ENCODE measurements around the gene CD3D. TPM values are rescaled to one million over a fixed set of nuclear protein-coding genes. Genes with fewer than 3 reads are reported as not detected.

CD3D gene
- polyA plus RNA-seq, 1 donor from 2014 or later = not detected

DNA sequence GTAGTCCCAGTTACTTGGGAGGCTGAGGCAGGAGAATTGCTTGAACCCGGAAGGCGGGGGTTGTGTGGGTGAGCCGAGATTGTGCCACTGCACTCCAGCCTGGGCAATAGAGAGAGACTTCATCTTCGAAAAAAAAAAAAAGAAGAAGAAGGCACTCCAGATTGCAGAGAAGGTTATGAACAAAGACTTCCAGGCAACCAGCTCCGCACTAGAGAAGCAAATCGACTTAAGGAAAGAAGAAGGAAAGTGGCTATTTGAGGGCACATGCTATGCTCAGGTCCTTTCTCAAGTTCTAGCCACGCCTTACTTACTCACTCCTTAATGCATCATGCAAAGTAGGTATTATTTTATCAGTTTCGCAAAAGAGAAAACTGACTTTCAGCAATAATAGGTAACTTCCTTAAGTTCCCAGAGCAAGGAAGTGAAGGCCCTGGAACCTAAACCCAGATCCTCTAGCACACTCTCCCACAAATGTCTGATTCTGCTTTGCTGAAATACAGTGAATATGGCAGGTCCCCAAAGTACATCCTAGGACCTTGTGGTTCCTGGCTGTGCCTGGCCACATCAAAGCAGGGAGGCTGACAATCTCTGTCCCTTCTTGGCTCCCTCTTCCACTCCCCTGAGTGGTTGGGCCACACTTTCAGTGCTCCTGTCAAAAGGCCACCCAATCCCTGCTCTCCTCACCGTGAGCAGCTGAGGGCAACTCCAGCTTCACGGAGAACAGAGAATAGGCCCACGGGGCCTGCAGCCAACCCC is 23.7 kb downstream of the CD3D start:
- H3F3A ChIP-seq (ENCODE audit: insufficient read depth, low read length, poor library complexity, severe bottlenecking) = no peaks in the 10 kb centered on the region
- no peak overlapping the region for H3K27ac ChIP-seq (ENCODE audit: low read length)
- H3K27me3 ChIP-seq (ENCODE audit: insufficient read depth, low read depth, low read length) = no peaks in the 10 kb centered on the region
- no peak overlapping the region for H2AFZ ChIP-seq (ENCODE audit: low read depth, low read length)
- TF ChIP-seq EZH2 (IDR thresholded peaks at IDR 0.05; ENCODE audit: borderline replicate concordance, insufficient read depth, low read length, poor library complexity, severe bottlenecking) (no peak), SMC3 (conservative IDR thresholded peaks at IDR 0.05; ENCODE audit: poor library complexity) (no peak), EP300 (conservative IDR thresholded peaks at IDR 0.05; ENCODE audit: poor library complexity, severe bottlenecking) (no peak), RAD21 (conservative IDR thresholded peaks at IDR 0.05) (no peak), MXI1 (conservative IDR thresholded peaks at IDR 0.05; ENCODE audit: poor library complexity, severe bottlenecking) (no peak), TAF1 (IDR thresholded peaks at IDR 0.05; ENCODE audit: low read depth) (no peak), POLR2AphosphoS5 (IDR thresholded peaks at IDR 0.05) (no peak)
- TF ChIP-seq, protein P1, sequence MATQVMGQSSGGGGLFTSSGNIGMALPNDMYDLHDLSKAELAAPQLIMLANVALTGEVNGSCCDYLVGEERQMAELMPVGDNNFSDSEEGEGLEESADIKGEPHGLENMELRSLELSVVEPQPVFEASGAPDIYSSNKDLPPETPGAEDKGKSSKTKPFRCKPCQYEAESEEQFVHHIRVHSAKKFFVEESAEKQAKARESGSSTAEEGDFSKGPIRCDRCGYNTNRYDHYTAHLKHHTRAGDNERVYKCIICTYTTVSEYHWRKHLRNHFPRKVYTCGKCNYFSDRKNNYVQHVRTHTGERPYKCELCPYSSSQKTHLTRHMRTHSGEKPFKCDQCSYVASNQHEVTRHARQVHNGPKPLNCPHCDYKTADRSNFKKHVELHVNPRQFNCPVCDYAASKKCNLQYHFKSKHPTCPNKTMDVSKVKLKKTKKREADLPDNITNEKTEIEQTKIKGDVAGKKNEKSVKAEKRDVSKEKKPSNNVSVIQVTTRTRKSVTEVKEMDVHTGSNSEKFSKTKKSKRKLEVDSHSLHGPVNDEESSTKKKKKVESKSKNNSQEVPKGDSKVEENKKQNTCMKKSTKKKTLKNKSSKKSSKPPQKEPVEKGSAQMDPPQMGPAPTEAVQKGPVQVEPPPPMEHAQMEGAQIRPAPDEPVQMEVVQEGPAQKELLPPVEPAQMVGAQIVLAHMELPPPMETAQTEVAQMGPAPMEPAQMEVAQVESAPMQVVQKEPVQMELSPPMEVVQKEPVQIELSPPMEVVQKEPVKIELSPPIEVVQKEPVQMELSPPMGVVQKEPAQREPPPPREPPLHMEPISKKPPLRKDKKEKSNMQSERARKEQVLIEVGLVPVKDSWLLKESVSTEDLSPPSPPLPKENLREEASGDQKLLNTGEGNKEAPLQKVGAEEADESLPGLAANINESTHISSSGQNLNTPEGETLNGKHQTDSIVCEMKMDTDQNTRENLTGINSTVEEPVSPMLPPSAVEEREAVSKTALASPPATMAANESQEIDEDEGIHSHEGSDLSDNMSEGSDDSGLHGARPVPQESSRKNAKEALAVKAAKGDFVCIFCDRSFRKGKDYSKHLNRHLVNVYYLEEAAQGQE (IDR thresholded peaks at IDR 0.05; ENCODE audit: borderline replicate concordance) = no peak
- TF ChIP-seq, protein P2, sequence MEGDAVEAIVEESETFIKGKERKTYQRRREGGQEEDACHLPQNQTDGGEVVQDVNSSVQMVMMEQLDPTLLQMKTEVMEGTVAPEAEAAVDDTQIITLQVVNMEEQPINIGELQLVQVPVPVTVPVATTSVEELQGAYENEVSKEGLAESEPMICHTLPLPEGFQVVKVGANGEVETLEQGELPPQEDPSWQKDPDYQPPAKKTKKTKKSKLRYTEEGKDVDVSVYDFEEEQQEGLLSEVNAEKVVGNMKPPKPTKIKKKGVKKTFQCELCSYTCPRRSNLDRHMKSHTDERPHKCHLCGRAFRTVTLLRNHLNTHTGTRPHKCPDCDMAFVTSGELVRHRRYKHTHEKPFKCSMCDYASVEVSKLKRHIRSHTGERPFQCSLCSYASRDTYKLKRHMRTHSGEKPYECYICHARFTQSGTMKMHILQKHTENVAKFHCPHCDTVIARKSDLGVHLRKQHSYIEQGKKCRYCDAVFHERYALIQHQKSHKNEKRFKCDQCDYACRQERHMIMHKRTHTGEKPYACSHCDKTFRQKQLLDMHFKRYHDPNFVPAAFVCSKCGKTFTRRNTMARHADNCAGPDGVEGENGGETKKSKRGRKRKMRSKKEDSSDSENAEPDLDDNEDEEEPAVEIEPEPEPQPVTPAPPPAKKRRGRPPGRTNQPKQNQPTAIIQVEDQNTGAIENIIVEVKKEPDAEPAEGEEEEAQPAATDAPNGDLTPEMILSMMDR (IDR thresholded peaks at IDR 0.05; ENCODE audit: poor library complexity, severe bottlenecking) = no peak
- no peaks in the 10 kb centered on the region for H3K9me3 ChIP-seq (ENCODE audit: low read length)
- no peak overlapping the region for H3K9ac ChIP-seq (ENCODE audit: low read length)
- H3K9me2 ChIP-seq (ENCODE audit: insufficient read depth, low read length) = no peaks in the 10 kb centered on the region
- H3K4me3 ChIP-seq (ENCODE audit: low read length) = no peak overlapping the region
- H3K36me3 ChIP-seq (ENCODE audit: insufficient read depth, low read length) = no peaks in the 10 kb centered on the region
- H3K4me2 ChIP-seq (ENCODE audit: low read length) = no peak overlapping the region
- H3K79me2 ChIP-seq (replicated peaks; ENCODE audit: insufficient read depth, low read length) = no peaks in the 10 kb centered on the region
- no peaks in the 10 kb centered on the region for H4K20me1 ChIP-seq (ENCODE audit: insufficient read depth)

DNA sequence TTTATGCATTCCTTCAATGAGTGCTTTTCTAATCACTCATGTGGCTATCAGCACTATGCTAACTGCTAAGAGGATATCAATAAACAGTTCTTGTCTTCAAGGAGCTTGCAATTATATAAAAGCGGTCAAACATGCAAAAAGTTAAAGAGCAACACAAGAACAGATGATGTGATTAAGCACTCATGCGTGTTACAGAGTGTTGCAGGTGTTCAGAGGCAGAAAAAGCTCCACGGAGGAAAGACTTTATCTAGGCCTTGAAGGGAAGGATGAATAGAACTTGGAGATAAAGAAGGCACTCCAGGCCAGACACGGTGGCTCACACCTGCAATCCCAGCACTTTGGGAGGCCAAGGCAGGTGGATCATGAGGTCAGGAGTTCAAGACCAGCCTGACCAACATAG is 24.4 kb downstream of the CD3D start:
- Histone ChIP-seq H3K9me2 (ENCODE audit: insufficient read depth, low read length) (no peaks in the 10 kb centered on the region), H3K27ac (ENCODE audit: low read length) (no peak overlapping the region), H3K4me2 (ENCODE audit: low read length) (no peak overlapping the region), H3K9me3 (ENCODE audit: low read length) (no peaks in the 10 kb centered on the region), H3K79me2 (replicated peaks; ENCODE audit: insufficient read depth, low read length) (no peaks in the 10 kb centered on the region), H3F3A (ENCODE audit: insufficient read depth, low read length, poor library complexity, severe bottlenecking) (no peaks in the 10 kb centered on the region), H3K9ac (ENCODE audit: low read length) (no peak overlapping the region), H3K36me3 (ENCODE audit: insufficient read depth, low read length) (no peaks in the 10 kb centered on the region), H2AFZ (ENCODE audit: low read depth, low read length) (no peak overlapping the region), H4K20me1 (ENCODE audit: insufficient read depth) (no peaks in the 10 kb centered on the region), H3K27me3 (ENCODE audit: insufficient read depth, low read depth, low read length) (no peaks in the 10 kb centered on the region), H3K4me3 (ENCODE audit: low read length) (no peak overlapping the region)
- TF ChIP-seq MXI1 (conservative IDR thresholded peaks at IDR 0.05; ENCODE audit: poor library complexity, severe bottlenecking) (no peak), EP300 (conservative IDR thresholded peaks at IDR 0.05; ENCODE audit: poor library complexity, severe bottlenecking) (no peak), POLR2AphosphoS5 (IDR thresholded peaks at IDR 0.05) (no peak), SMC3 (conservative IDR thresholded peaks at IDR 0.05; ENCODE audit: poor library complexity) (no peak), EZH2 (IDR thresholded peaks at IDR 0.05; ENCODE audit: borderline replicate concordance, insufficient read depth, low read length, poor library complexity, severe bottlenecking) (no peak), TAF1 (IDR thresholded peaks at IDR 0.05; ENCODE audit: low read depth) (no peak), RAD21 (conservative IDR thresholded peaks at IDR 0.05) (no peak)
- TF ChIP-seq, protein P2 (IDR thresholded peaks at IDR 0.05; ENCODE audit: poor library complexity, severe bottlenecking) = no peak
- TF ChIP-seq, protein P1 (IDR thresholded peaks at IDR 0.05; ENCODE audit: borderline replicate concordance) = no peak
